ENCODE results near the gene RBM39.

DNA sequence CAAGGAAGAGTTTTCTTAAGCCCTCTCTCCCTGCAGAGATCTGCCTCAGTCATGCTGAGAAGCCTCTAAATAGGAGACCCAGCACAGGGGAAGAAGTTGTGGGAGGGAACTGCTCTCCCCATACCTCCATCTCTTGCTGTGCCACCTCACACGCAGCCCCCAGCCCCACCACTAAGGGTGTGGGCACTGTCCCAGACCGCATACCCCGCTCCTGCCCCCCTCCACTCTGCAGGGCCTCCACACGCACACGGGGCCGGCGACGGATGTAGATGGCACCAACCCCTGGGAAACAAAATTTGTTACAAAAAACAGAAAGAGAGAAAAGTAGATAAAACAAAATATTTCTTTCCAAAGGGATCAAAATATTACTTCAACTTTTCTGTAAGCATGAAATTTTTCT, 67.1 kb downstream of the RBM39 start:
- TF ChIP-seq CTCF (IDR thresholded peaks at IDR 0.05 in 4 of 5, conservative IDR thresholded peaks at IDR 0.05 in 1 of 5) (no peak), POLR2A (IDR thresholded peaks at IDR 0.05) (no peak)

All from gastrocnemius medialis (tissue), 4 donors.